Panc1 (cell line): ENCODE results near the gene AMDHD2. TPM values are rescaled to one million over a fixed set of nuclear protein-coding genes. Genes with fewer than 3 reads are reported as not detected.
"Not testable (repeated sequence)": the region's sequence is repeated elsewhere in the genome, so short reads cannot be mapped to it uniquely, and the experiment has no call there.

Experiments used
- ATAC-seq: fragments of 200-7000 bp; cut with Tn5 transposase; 2 replicates; pipeline ENCODE4 v1.9.1; 2020; ENCODE audit warnings: mild to moderate bottlenecking, moderate library complexity
- BruUV-seq: library from RNA; stranded (reverse); fragments of 400-500 nt; replicated peaks from 2 replicates; lab custom pipeline; 2021; lab: Mats Ljungman, UMichigan
- CTCF ChIA-PET: fragments of 300-600 bp; sonication (Branson Sonifier 250); formaldehyde crosslinking; loops from one replicate; lab custom pipeline; 2022; ENCODE audit warnings: antibody characterized with exemption; lab: Charles Lee
- POLR2A ChIA-PET: fragments of 300-600 bp; sonication (Branson Sonifier 250); formaldehyde crosslinking; loops from one replicate; lab custom pipeline; 2022; ENCODE audit warnings: antibody characterized with exemption; lab: Charles Lee
- DNase-seq: peaks from one replicate; pipeline ENCODE4 v3.0.0-alpha.2; 2010; ENCODE audit warnings: low read depth, low spot score
- H3K27ac ChIP-seq: 2 replicates; pipeline ENCODE4 v1.5.1; 2011; ENCODE audit warnings: mild to moderate bottlenecking, low read length, inconsistent platforms
- H3K27me3 ChIP-seq: fragments of 200-500 bp; sonication (Bioruptor generic); 2 replicates; pipeline ENCODE4 v1.6.0; 2014; ENCODE audit warnings: low read length, inconsistent platforms; ENCODE audit not compliant: control insufficient read depth, insufficient read depth
- H3K36me3 ChIP-seq: fragments of 200-500 bp; sonication (Bioruptor generic); 2 replicates; pipeline ENCODE4 v1.5.1; 2014; ENCODE audit warnings: inconsistent platforms, mild to moderate bottlenecking, low read length, moderate library complexity; ENCODE audit not compliant: control insufficient read depth, insufficient read depth
- H3K4me1 ChIP-seq: 2 replicates; pipeline ENCODE4 v1.5.1; 2011; ENCODE audit warnings: inconsistent platforms, mild to moderate bottlenecking, low read length, moderate library complexity; ENCODE audit not compliant: control insufficient read depth, insufficient read depth
- H3K4me3 ChIP-seq, 2 experiments: 2 replicates each; pipeline ENCODE4 v1.5.1; 2011 to 2012; ENCODE audit warnings: low read depth in 2 of 2, low read length in 2 of 2, mild to moderate bottlenecking in 2 of 2, inconsistent platforms in 1 of 2, moderate library complexity in 1 of 2
- H3K9me3 ChIP-seq: fragments of 200-500 bp; sonication (Bioruptor generic); 2 replicates; pipeline ENCODE4 v1.5.1; 2014; ENCODE audit warnings: low read depth, mild to moderate bottlenecking, inconsistent platforms, low read length, moderate library complexity; ENCODE audit not compliant: control insufficient read depth, insufficient read depth
- in situ Hi-C: cut with HindIII; loops from 2 replicates; pipeline ENCODE4 v1.10.0; 2016; ENCODE audit warnings: low sequenced_read_pairs, low pct_unique_long_range_greater_than_20kb
- intact Hi-C: fragments of 100-400 bp; cut with micrococcal nuclease; formaldehyde crosslinking; loops from one replicate; pipeline ENCODE4 v1.10.0; 2022; ENCODE audit not compliant: unreplicated experiment
- total RNA-seq: library from RNA; stranded (reverse); gene quantifications from one replicate; pipeline ENCODE4 v1.2.1, GENCODE V29; 2021; ENCODE audit not compliant: unreplicated experiment

AMDHD2 gene
- total RNA-seq, 1 experiment from 2014 or later = 87.5 TPM

GRCh38 chr16:2539845-2540458 lies 19.8 kb downstream of the AMDHD2 start:
- POLR2A ChIA-PET, BruUV-seq, H3K4me1 ChIP-seq, intact Hi-C loops, in situ Hi-C loops, DNase-seq, H3K36me3 ChIP-seq, H3K9me3 ChIP-seq, H3K27ac ChIP-seq, H3K27me3 ChIP-seq, CTCF ChIA-PET, ATAC-seq, H3K4me3 ChIP-seq: not testable (repeated sequence)

- CTCF ChIA-PET, intact Hi-C loops, POLR2A ChIA-PET: not testable (repeated sequence)
Measured at GRCh38 chr16:2540912-2541311, 20.7 kb downstream of the AMDHD2 start.

GRCh38 chr16:2541409-2541808 lies 21.2 kb downstream of the AMDHD2 start:
- H3K4me1 ChIP-seq, DNase-seq, intact Hi-C loops, H3K9me3 ChIP-seq, H3K4me3 ChIP-seq, POLR2A ChIA-PET, H3K27me3 ChIP-seq, H3K36me3 ChIP-seq, in situ Hi-C loops, CTCF ChIA-PET, H3K27ac ChIP-seq, ATAC-seq, BruUV-seq: not testable (repeated sequence)

More at GRCh38 chr16:2540912-2541311, 20.7 kb downstream of the AMDHD2 start:
- H3K4me1 ChIP-seq, H3K27me3 ChIP-seq, H3K4me3 ChIP-seq, BruUV-seq, DNase-seq, H3K27ac ChIP-seq, H3K36me3 ChIP-seq, ATAC-seq, H3K9me3 ChIP-seq, in situ Hi-C loops: not testable (repeated sequence)

- H3K4me1 ChIP-seq, DNase-seq, H3K27ac ChIP-seq, intact Hi-C loops, POLR2A ChIA-PET, H3K36me3 ChIP-seq, H3K9me3 ChIP-seq, H3K27me3 ChIP-seq, ATAC-seq, in situ Hi-C loops, H3K4me3 ChIP-seq, BruUV-seq, CTCF ChIA-PET: not testable (repeated sequence)
Measured at GRCh38 chr16:2543771-2544170, 23.6 kb downstream of the AMDHD2 start.

GRCh38 chr16:2550283-2550878 lies 30.2 kb downstream of the AMDHD2 start:
- intact Hi-C loops, ATAC-seq, H3K27ac ChIP-seq, DNase-seq, POLR2A ChIA-PET, H3K4me1 ChIP-seq, H3K9me3 ChIP-seq, in situ Hi-C loops, H3K27me3 ChIP-seq, H3K36me3 ChIP-seq, CTCF ChIA-PET, H3K4me3 ChIP-seq: not testable (repeated sequence)
- TSS peak; percentile 80 for BruUV-seq

- CTCF ChIA-PET = interaction anchor here (0.7 kb wide), 1 partner anchor 280 kb away, joined by 7 read pairs; no protein-coding TSS in a partner anchor
- H3K4me1 ChIP-seq, H3K27ac ChIP-seq, intact Hi-C loops, H3K36me3 ChIP-seq, DNase-seq, ATAC-seq, H3K4me3 ChIP-seq, in situ Hi-C loops, H3K9me3 ChIP-seq, H3K27me3 ChIP-seq, POLR2A ChIA-PET, BruUV-seq: not testable (repeated sequence)
Measured at GRCh38 chr16:2551420-2551889, 31.3 kb downstream of the AMDHD2 start.

GRCh38 chr16:2554709-2555425 lies 34.7 kb downstream of the AMDHD2 start:
- CTCF ChIA-PET, H3K27ac ChIP-seq, H3K9me3 ChIP-seq, intact Hi-C loops, H3K27me3 ChIP-seq, H3K4me1 ChIP-seq, H3K36me3 ChIP-seq, in situ Hi-C loops, DNase-seq, POLR2A ChIA-PET, H3K4me3 ChIP-seq: not testable (repeated sequence)
- peak; percentile 55; the same call in 1 of the 2 replicates for ATAC-seq
- BruUV-seq = TSS peak; percentile 73
